ENCODE results near the gene NUP214.

NUP214 gene

GRCh38 chr9:131165523-131165922 is 40.1 kb downstream of the NUP214 start:
- Histone ChIP-seq H3K4ac (ENCODE audit: low read depth, low read length) (no peak overlapping the region), H2AK5ac (ENCODE audit: low read length) (no peak overlapping the region), H4K8ac (ENCODE audit: low read depth, low read length) (no peak overlapping the region), H3K56ac (ENCODE audit: low read length) (no peak overlapping the region), H3K18ac (ENCODE audit: low read length) (no peak overlapping the region), H2BK120ac (ENCODE audit: low read depth, low read length) (no peak overlapping the region), H3K4me2 (ENCODE audit: low read length) (no peak overlapping the region), H3K4me3 (ENCODE audit: low read length) (no peak overlapping the region), H4K5ac (ENCODE audit: low read length) (no peak overlapping the region), H2BK15ac (replicated peaks; ENCODE audit: low read depth) (no peak overlapping the region), H2BK5ac (ENCODE audit: low read length) (no peak overlapping the region), H3K4me1 (ENCODE audit: control insufficient read depth, low read depth, low read length) (no peaks in the 10 kb centered on the region), H3K27ac (ENCODE audit: low read depth, low read length) (no peak overlapping the region), H3K27me3 (ENCODE audit: insufficient read depth, low read length, poor library complexity) (no peaks in the 10 kb centered on the region), H3K23ac (ENCODE audit: low read length) (no peak overlapping the region), H3K9ac (ENCODE audit: low read length) (no peak overlapping the region), H3K36me3 (ENCODE audit: control insufficient read depth, insufficient read depth, low read length) (peaks cover 3% of the 10 kb centered on the region), H3K79me2 (ENCODE audit: control insufficient read depth, insufficient read depth, low read length) (no peaks in the 10 kb centered on the region), H3K79me1 (ENCODE audit: low read length) (peaks cover 1% of the 10 kb centered on the region)
- no peak for DNase-seq

GRCh38 chr9:131167146-131167692 is 41.8 kb downstream of the NUP214 start:
- WGBS (ENCODE audit: extremely low coverage, insufficient coverage, low lambda C conversion rate) = no CpG with 5 or more reads among the region's 6 CpGs
- no peak overlapping the region for H3K4me2 ChIP-seq (ENCODE audit: low read length)
- no peak overlapping the region for H3K18ac ChIP-seq (ENCODE audit: low read length)
- no peak overlapping the region for H3K56ac ChIP-seq (ENCODE audit: low read length)
- no peak overlapping the region for H3K23ac ChIP-seq (ENCODE audit: low read length)
- no peak overlapping the region for H4K5ac ChIP-seq (ENCODE audit: low read length)
- H2BK120ac ChIP-seq (ENCODE audit: low read depth, low read length) = no peak overlapping the region
- H3K27me3 ChIP-seq (ENCODE audit: insufficient read depth, low read length, poor library complexity) = no peaks in the 10 kb centered on the region
- H3K4me3 ChIP-seq (ENCODE audit: low read length) = no peak overlapping the region
- no peak overlapping the region for H2BK15ac ChIP-seq (replicated peaks; ENCODE audit: low read depth)
- H3K4me1 ChIP-seq (ENCODE audit: control insufficient read depth, low read depth, low read length) = no peaks in the 10 kb centered on the region
- H3K79me2 ChIP-seq (ENCODE audit: control insufficient read depth, insufficient read depth, low read length) = peaks cover 2% of the 10 kb centered on the region
- H3K9ac ChIP-seq (ENCODE audit: low read length) = no peak overlapping the region
- H3K4ac ChIP-seq (ENCODE audit: low read depth, low read length) = no peak overlapping the region
- no peak for DNase-seq
- no peak overlapping the region for H2BK5ac ChIP-seq (ENCODE audit: low read length)
- H2AK5ac ChIP-seq (ENCODE audit: low read length) = no peak overlapping the region
- no peak overlapping the region for H4K8ac ChIP-seq (ENCODE audit: low read depth, low read length)
- H3K36me3 ChIP-seq (ENCODE audit: control insufficient read depth, insufficient read depth, low read length) = peaks cover 4% of the 10 kb centered on the region
- H3K79me1 ChIP-seq (ENCODE audit: low read length) = peaks cover 3% of the 10 kb centered on the region
- H3K27ac ChIP-seq (ENCODE audit: low read depth, low read length) = no peak overlapping the region

GRCh38 chr9:131167936-131168335 is 42.5 kb downstream of the NUP214 start:
- Histone ChIP-seq H3K18ac (ENCODE audit: low read length) (no peak overlapping the region), H3K27ac (ENCODE audit: low read depth, low read length) (no peak overlapping the region), H2BK5ac (ENCODE audit: low read length) (no peak overlapping the region), H3K4me3 (ENCODE audit: low read length) (no peak overlapping the region), H3K27me3 (ENCODE audit: insufficient read depth, low read length, poor library complexity) (no peaks in the 10 kb centered on the region), H3K4ac (ENCODE audit: low read depth, low read length) (no peak overlapping the region), H3K4me1 (ENCODE audit: control insufficient read depth, low read depth, low read length) (no peaks in the 10 kb centered on the region), H3K79me2 (ENCODE audit: control insufficient read depth, insufficient read depth, low read length) (peaks cover 2% of the 10 kb centered on the region), H3K9ac (ENCODE audit: low read length) (no peak overlapping the region), H2BK15ac (replicated peaks; ENCODE audit: low read depth) (no peak overlapping the region), H2AK5ac (ENCODE audit: low read length) (no peak overlapping the region), H3K36me3 (ENCODE audit: control insufficient read depth, insufficient read depth, low read length) (peaks cover 4% of the 10 kb centered on the region), H3K4me2 (ENCODE audit: low read length) (no peak overlapping the region), H3K23ac (ENCODE audit: low read length) (no peak overlapping the region), H4K5ac (ENCODE audit: low read length) (no peak overlapping the region), H3K56ac (ENCODE audit: low read length) (no peak overlapping the region), H4K8ac (ENCODE audit: low read depth, low read length) (no peak overlapping the region), H3K79me1 (ENCODE audit: low read length) (peaks cover 3% of the 10 kb centered on the region), H2BK120ac (ENCODE audit: low read depth, low read length) (no peak overlapping the region)
- no CpG with 5 or more reads among the region's 4 CpGs for WGBS (ENCODE audit: extremely low coverage, insufficient coverage, low lambda C conversion rate)
- DNase-seq = no peak

DNA sequence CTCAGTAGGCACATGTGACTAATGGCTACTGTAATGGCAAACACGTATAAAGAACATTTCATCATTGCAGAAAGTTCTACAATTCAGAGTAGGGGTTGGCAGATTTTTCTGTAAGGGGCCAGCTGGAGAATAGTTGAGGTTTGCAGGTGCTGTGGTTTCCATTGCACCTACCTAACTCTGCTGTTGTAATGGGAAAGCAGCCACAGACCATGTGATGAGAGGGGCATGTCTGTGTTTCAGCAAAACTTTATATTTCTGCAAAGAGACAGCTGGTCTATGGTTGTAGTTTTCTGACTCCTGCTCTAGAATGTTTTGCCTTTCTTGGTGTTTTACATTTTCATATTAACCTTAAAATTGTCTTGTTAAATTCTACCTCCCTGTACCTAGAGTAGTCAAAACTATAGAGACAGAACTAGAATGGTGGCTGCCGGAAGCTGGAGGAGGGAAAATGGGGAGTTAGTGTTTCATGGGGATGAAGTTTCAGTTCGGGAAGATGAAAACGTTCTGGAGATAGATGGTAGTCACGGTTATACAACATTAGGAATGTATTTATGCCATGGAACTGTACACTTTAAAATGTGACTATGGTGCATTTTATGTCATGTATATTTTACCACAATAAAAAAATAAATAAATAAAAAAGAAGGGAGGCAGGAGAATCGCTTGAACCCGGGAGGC is 44.3 kb downstream of the NUP214 start:
- no peak overlapping the region for H3K4ac ChIP-seq (ENCODE audit: low read depth, low read length)
- no peaks in the 10 kb centered on the region for H3K27me3 ChIP-seq (ENCODE audit: insufficient read depth, low read length, poor library complexity)
- peaks cover 3% of the 10 kb centered on the region for H3K79me1 ChIP-seq (ENCODE audit: low read length)
- no peak overlapping the region for H3K4me3 ChIP-seq (ENCODE audit: low read length)
- no peak overlapping the region for H2BK5ac ChIP-seq (ENCODE audit: low read length)
- H3K27ac ChIP-seq (ENCODE audit: low read depth, low read length) = no peak overlapping the region
- H4K8ac ChIP-seq (ENCODE audit: low read depth, low read length) = no peak overlapping the region
- H3K23ac ChIP-seq (ENCODE audit: low read length) = no peak overlapping the region
- no peak overlapping the region for H3K9ac ChIP-seq (ENCODE audit: low read length)
- no peak overlapping the region for H3K4me2 ChIP-seq (ENCODE audit: low read length)
- peaks cover 2% of the 10 kb centered on the region for H3K79me2 ChIP-seq (ENCODE audit: control insufficient read depth, insufficient read depth, low read length)
- H3K18ac ChIP-seq (ENCODE audit: low read length) = no peak overlapping the region
- H2BK120ac ChIP-seq (ENCODE audit: low read depth, low read length) = no peak overlapping the region
- no peak overlapping the region for H2AK5ac ChIP-seq (ENCODE audit: low read length)
- H2BK15ac ChIP-seq (replicated peaks; ENCODE audit: low read depth) = no peak overlapping the region
- H3K36me3 ChIP-seq (ENCODE audit: control insufficient read depth, insufficient read depth, low read length) = peaks cover 4% of the 10 kb centered on the region
- no peak overlapping the region for H4K5ac ChIP-seq (ENCODE audit: low read length)
- H3K4me1 ChIP-seq (ENCODE audit: control insufficient read depth, low read depth, low read length) = no peaks in the 10 kb centered on the region
- no peak overlapping the region for H3K56ac ChIP-seq (ENCODE audit: low read length)
- DNase-seq = no peak
- WGBS (ENCODE audit: extremely low coverage, insufficient coverage, low lambda C conversion rate) = no CpG with 5 or more reads among the region's 7 CpGs

DNA sequence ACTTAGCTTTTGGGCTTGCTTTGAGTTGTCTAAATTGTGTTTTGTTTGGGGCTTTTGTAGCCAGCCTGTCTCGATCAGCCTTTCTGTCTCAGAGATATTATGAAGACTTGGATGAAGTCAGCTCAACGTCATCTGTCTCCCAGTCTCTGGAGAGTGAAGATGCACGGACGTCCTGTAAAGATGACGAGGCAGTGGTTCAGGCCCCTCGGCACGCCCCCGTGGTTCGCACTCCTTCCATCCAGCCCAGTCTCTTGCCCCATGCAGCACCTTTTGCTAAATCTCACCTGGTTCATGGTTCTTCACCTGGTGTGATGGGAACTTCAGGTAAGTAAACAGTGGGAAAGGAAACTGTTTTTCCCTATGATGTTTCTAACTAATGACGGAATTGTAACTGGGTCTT is 48.6 kb downstream of the NUP214 start:
- Histone ChIP-seq H4K8ac (ENCODE audit: low read depth, low read length) (no peak overlapping the region), H3K79me2 (ENCODE audit: control insufficient read depth, insufficient read depth, low read length) (peaks cover 2% of the 10 kb centered on the region), H3K36me3 (ENCODE audit: control insufficient read depth, insufficient read depth, low read length) (peaks cover 10% of the 10 kb centered on the region), H2AK5ac (ENCODE audit: low read length) (no peak overlapping the region), H2BK15ac (replicated peaks; ENCODE audit: low read depth) (no peak overlapping the region), H3K18ac (ENCODE audit: low read length) (no peak overlapping the region), H3K4me2 (ENCODE audit: low read length) (no peak overlapping the region), H3K56ac (ENCODE audit: low read length) (no peak overlapping the region), H3K27me3 (ENCODE audit: insufficient read depth, low read length, poor library complexity) (no peaks in the 10 kb centered on the region), H3K4me1 (ENCODE audit: control insufficient read depth, low read depth, low read length) (no peaks in the 10 kb centered on the region), H2BK120ac (ENCODE audit: low read depth, low read length) (no peak overlapping the region), H3K79me1 (ENCODE audit: low read length) (peaks cover 2% of the 10 kb centered on the region), H3K4me3 (ENCODE audit: low read length) (no peak overlapping the region), H3K23ac (ENCODE audit: low read length) (no peak overlapping the region), H4K5ac (ENCODE audit: low read length) (no peak overlapping the region), H3K9ac (ENCODE audit: low read length) (no peak overlapping the region), H2BK5ac (ENCODE audit: low read length) (no peak overlapping the region), H3K27ac (ENCODE audit: low read depth, low read length) (no peak overlapping the region), H3K4ac (ENCODE audit: low read depth, low read length) (no peak overlapping the region)
- no CpG with 5 or more reads among the region's 10 CpGs for WGBS (ENCODE audit: extremely low coverage, insufficient coverage, low lambda C conversion rate)
- no peak for DNase-seq

GRCh38 chr9:131174681-131175239 is 49.4 kb downstream of the NUP214 start:
- H4K8ac ChIP-seq (ENCODE audit: low read depth, low read length) = no peak overlapping the region
- no peak for DNase-seq
- H2BK15ac ChIP-seq (replicated peaks; ENCODE audit: low read depth) = no peak overlapping the region
- no peak overlapping the region for H2BK5ac ChIP-seq (ENCODE audit: low read length)
- H3K4ac ChIP-seq (ENCODE audit: low read depth, low read length) = no peak overlapping the region
- H2AK5ac ChIP-seq (ENCODE audit: low read length) = no peak overlapping the region
- peaks cover 2% of the 10 kb centered on the region for H3K79me2 ChIP-seq (ENCODE audit: control insufficient read depth, insufficient read depth, low read length)
- no peaks in the 10 kb centered on the region for H3K27me3 ChIP-seq (ENCODE audit: insufficient read depth, low read length, poor library complexity)
- H2BK120ac ChIP-seq (ENCODE audit: low read depth, low read length) = no peak overlapping the region
- H3K4me3 ChIP-seq (ENCODE audit: low read length) = no peak overlapping the region
- peaks cover 14% of the 10 kb centered on the region for H3K36me3 ChIP-seq (ENCODE audit: control insufficient read depth, insufficient read depth, low read length)
- no peaks in the 10 kb centered on the region for H3K4me1 ChIP-seq (ENCODE audit: control insufficient read depth, low read depth, low read length)
- H4K5ac ChIP-seq (ENCODE audit: low read length) = no peak overlapping the region
- no peak overlapping the region for H3K56ac ChIP-seq (ENCODE audit: low read length)
- H3K18ac ChIP-seq (ENCODE audit: low read length) = no peak overlapping the region
- H3K4me2 ChIP-seq (ENCODE audit: low read length) = no peak overlapping the region
- peaks cover 2% of the 10 kb centered on the region for H3K79me1 ChIP-seq (ENCODE audit: low read length)
- no peak overlapping the region for H3K9ac ChIP-seq (ENCODE audit: low read length)
- no peak overlapping the region for H3K27ac ChIP-seq (ENCODE audit: low read depth, low read length)
- H3K23ac ChIP-seq (ENCODE audit: low read length) = no peak overlapping the region
- WGBS (ENCODE audit: extremely low coverage, insufficient coverage, low lambda C conversion rate) = no CpG with 5 or more reads among the region's 1 CpG
